PFSK-1 (cell line): ENCODE data around the gene CRAT.

Experiments used
- FOXP2 ChIP-seq: optimal IDR thresholded peaks from 2 replicates; pipeline ENCODE3; 2011; ENCODE audit warnings: borderline replicate concordance, control low read depth, inconsistent platforms; ENCODE audit not compliant: insufficient read depth; ENCODE audit errors: extremely low read length, extremely low read depth
- POLR2AphosphoS5 ChIP-seq: IDR thresholded peaks from 2 replicates; pipeline ENCODE4 v1.6.1; 2012; ENCODE audit warnings: low read depth, mild to moderate bottlenecking, control low read depth, low read length, moderate library complexity
- REST ChIP-seq, 2 experiments: IDR thresholded peaks; 2 replicates each; pipeline versions ENCODE4 v1.6.1 to v1.8.0; 2011 to 2012; ENCODE audit warnings: low read depth in 2 of 2, low read length in 2 of 2, control low read depth in 1 of 2, inconsistent platforms in 1 of 2, mild to moderate bottlenecking in 1 of 2, moderate library complexity in 1 of 2; ENCODE audit not compliant: insufficient read depth in 1 of 2
- SIN3A ChIP-seq: IDR thresholded peaks from 2 replicates; pipeline ENCODE4 v1.6.1; 2012; ENCODE audit warnings: mild to moderate bottlenecking, low read length, moderate library complexity, borderline replicate concordance; ENCODE audit not compliant: insufficient read depth
- TAF1 ChIP-seq: IDR thresholded peaks from 2 replicates; pipeline ENCODE4 v1.6.1; 2012; ENCODE audit warnings: low read length, control low read depth, borderline replicate concordance; ENCODE audit not compliant: insufficient read depth

CRAT gene

GRCh38 chr9:129078691-129079503, 31.7 kb downstream of the CRAT start:
- TF ChIP-seq POLR2AphosphoS5 = no peak
- TF ChIP-seq SIN3A = no peak
- TF ChIP-seq FOXP2 = no peak
- no peak for TF ChIP-seq TAF1
- no peak for TF ChIP-seq REST (IDR thresholded peaks at IDR 0.05; ENCODE audit: insufficient read depth in 1 of 2, low read depth in 2 of 2, low read length in 2 of 2)

- TF ChIP-seq TAF1 (no peak), REST (IDR thresholded peaks at IDR 0.05; ENCODE audit: insufficient read depth in 1 of 2, low read depth in 2 of 2, low read length in 2 of 2) (no peak), FOXP2 (no peak), SIN3A (no peak), POLR2AphosphoS5 (no peak)
These were observed 33.4 kb downstream of the CRAT start for GRCh38 chr9:129077236-129077635.

- no peak for TF ChIP-seq TAF1
- no peak for TF ChIP-seq SIN3A
- TF ChIP-seq FOXP2 = no peak
- TF ChIP-seq POLR2AphosphoS5 = no peak
- no peak for TF ChIP-seq REST (IDR thresholded peaks at IDR 0.05; ENCODE audit: insufficient read depth in 1 of 2, low read depth in 2 of 2, low read length in 2 of 2)
These were observed 34.0 kb downstream of the CRAT start for GRCh38 chr9:129076640-129077037.

- TF ChIP-seq TAF1 = no peak
- no peak for TF ChIP-seq SIN3A
- no peak for TF ChIP-seq REST (IDR thresholded peaks at IDR 0.05; ENCODE audit: insufficient read depth in 1 of 2, low read depth in 2 of 2, low read length in 2 of 2)
- TF ChIP-seq FOXP2 = no peak
- no peak for TF ChIP-seq POLR2AphosphoS5
These were observed 34.5 kb downstream of the CRAT start for GRCh38 chr9:129075996-129076639.
